Muscle of leg (tissue), 11 donors: ENCODE measurements around the gene TBC1D22A. TPM values are rescaled to one million over a fixed set of nuclear protein-coding genes. Genes with fewer than 3 reads are reported as not detected.

Source experiments
- DNase-seq: peaks from one replicate; pipeline ENCODE4 v3.0.0; 2013
- H3K27ac ChIP-seq: one replicate; pipeline ENCODE4 v1.5.1; 2013; ENCODE audit warnings: mild to moderate bottlenecking, low read length, control low read depth
- H3K27me3 ChIP-seq: one replicate; pipeline ENCODE4 v1.6.1; 2013; ENCODE audit warnings: low read length; ENCODE audit not compliant: control insufficient read depth, insufficient read depth
- H3K36me3 ChIP-seq: one replicate; pipeline ENCODE4 v1.6.1; 2013; ENCODE audit warnings: low read length; ENCODE audit not compliant: control insufficient read depth, insufficient read depth
- H3K4me1 ChIP-seq: one replicate; pipeline ENCODE4 v1.6.1; 2013; ENCODE audit warnings: low read length; ENCODE audit not compliant: control insufficient read depth, insufficient read depth
- H3K4me3 ChIP-seq: one replicate; pipeline ENCODE4 v1.5.1; 2013; ENCODE audit warnings: low read length, control low read depth
- H3K9me3 ChIP-seq: replicated peaks from 2 replicates; pipeline ENCODE4 v1.6.1; 2013; ENCODE audit warnings: low read depth, low read length; ENCODE audit not compliant: control insufficient read depth
- WGBS: methylation state at CpG from one replicate; pipeline ENCODE4 v1.1.5; 2013; ENCODE audit warnings: missing lambda C conversion rate; ENCODE audit not compliant: insufficient coverage; 5-methylcytosine and 5-hydroxymethylcytosine counted together
- polyA plus RNA-seq, 8 donors: library from polyadenylated mRNA; unstranded; fragments of 120-200 nt; gene quantifications; one replicate each; pipeline versions ENCODE4 v1.2.1 to v1.2.3, GENCODE V29; 2013; ENCODE audit warnings: inconsistent platforms in 1 of 8, low replicate concordance in 1 of 8; ENCODE audit not compliant: insufficient read length in 8 of 8, insufficient read depth in 1 of 8
- total RNA-seq: library from RNA; stranded (reverse); fragments of 120-200 nt; gene quantifications from one replicate; pipeline ENCODE4 v1.2.4, GENCODE V29; 2013

TBC1D22A gene
- total and polyA plus RNA-seq, 9 donors: 8.0 to 16.9 (median 15.6) TPM

GRCh38 chr22:47086596-47087248, 324.3 kb downstream of the TBC1D22A start:
- DNase-seq: no peak
- 88% methylated on average over 8 of the region's 17 CpGs for WGBS

DNA sequence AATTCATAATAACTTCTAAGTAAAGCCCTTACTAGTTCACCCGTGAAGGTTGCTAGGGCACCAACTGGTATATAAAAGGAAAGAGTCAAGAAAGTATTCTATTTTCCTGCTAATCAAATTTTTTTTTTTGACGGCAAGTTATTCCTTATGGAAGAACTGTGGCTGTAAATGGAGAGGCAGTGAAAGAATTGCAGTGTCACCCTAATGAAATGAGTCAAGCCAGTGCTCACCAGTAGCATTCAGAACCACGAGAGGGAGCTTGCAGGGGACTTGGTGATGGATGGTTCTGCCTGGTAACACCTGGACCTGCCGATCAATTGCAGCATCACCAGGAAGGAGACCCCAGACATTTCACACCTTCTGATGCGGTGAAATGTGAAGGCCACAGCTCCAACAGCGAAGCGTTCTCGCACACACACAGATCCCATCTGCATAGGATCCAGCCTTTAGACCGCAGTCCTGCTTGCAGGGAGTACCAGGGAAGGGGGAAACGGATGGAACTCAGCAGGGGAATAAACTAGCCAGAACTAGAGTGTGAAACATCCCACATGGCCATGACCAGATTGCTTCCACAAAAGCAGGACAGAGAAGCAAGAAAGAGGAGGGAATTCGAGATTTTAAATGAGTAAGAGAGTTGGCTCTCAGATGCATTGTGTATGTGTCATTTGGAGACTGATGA, 326.2 kb downstream of the TBC1D22A start:
- DNase-seq: no peak
- Histone ChIP-seq H3K36me3 (no peaks in the 10 kb centered on the region), H3K27ac (no peak overlapping the region), H3K9me3 (peaks cover 11% of the 10 kb centered on the region), H3K27me3 (no peaks in the 10 kb centered on the region), H3K4me1 (no peaks in the 10 kb centered on the region), H3K4me3 (no peak overlapping the region)
- WGBS: 27% methylated on average over 4 of the region's 11 CpGs

More at GRCh38 chr22:47086596-47087248, 324.3 kb downstream of the TBC1D22A start:
- peaks cover 11% of the 10 kb centered on the region for H3K9me3 ChIP-seq
- H3K4me1 ChIP-seq: no peaks in the 10 kb centered on the region
- no peaks in the 10 kb centered on the region for H3K27me3 ChIP-seq
- H3K27ac ChIP-seq: no peak overlapping the region
- no peak overlapping the region for H3K4me3 ChIP-seq
- no peaks in the 10 kb centered on the region for H3K36me3 ChIP-seq

DNA sequence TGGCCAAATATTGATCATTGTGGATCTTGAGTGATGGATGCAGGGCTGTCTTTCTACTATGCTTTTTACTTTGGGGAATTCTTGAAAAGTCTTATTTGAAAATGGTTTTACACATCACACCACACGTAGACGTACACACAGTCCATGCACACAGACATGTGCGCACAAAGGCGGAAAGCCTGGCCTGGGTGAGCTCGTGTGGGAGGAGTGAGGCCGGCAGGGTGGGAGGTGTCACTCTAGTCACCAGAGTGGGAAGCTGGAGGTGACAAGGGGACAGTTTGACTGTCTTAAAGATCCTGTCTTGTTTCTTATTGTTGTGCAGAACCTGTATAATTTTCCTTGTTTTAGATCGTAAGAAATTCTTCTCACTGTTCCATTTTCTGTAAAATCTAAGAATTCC, 326.9 kb downstream of the TBC1D22A start:
- no peaks in the 10 kb centered on the region for H3K36me3 ChIP-seq
- H3K27me3 ChIP-seq: no peaks in the 10 kb centered on the region
- H3K9me3 ChIP-seq: peaks cover 11% of the 10 kb centered on the region
- H3K4me1 ChIP-seq: no peaks in the 10 kb centered on the region
- H3K27ac ChIP-seq: no peak overlapping the region
- no peak for DNase-seq
- no peak overlapping the region for H3K4me3 ChIP-seq
- no CpG with 5 or more reads among the region's 7 CpGs for WGBS

- Histone ChIP-seq H3K4me3 (no peak overlapping the region), H3K36me3 (no peaks in the 10 kb centered on the region), H3K9me3 (peaks cover 11% of the 10 kb centered on the region), H3K27me3 (no peaks in the 10 kb centered on the region), H3K27ac (no peak overlapping the region), H3K4me1 (no peaks in the 10 kb centered on the region)
- WGBS: 66% methylated on average over 10 of the region's 21 CpGs
- DNase-seq: no peak
These were observed 327.5 kb downstream of the TBC1D22A start for GRCh38 chr22:47089796-47090460.

- Histone ChIP-seq H3K4me3 (peak overlapping the region; percentile 25), H3K4me1 (no peaks in the 10 kb centered on the region)
- 4% methylated on average over 27 of the region's 29 CpGs for WGBS
These were observed 328.3 kb downstream of the TBC1D22A start for GRCh38 chr22:47090591-47091245.

DNA sequence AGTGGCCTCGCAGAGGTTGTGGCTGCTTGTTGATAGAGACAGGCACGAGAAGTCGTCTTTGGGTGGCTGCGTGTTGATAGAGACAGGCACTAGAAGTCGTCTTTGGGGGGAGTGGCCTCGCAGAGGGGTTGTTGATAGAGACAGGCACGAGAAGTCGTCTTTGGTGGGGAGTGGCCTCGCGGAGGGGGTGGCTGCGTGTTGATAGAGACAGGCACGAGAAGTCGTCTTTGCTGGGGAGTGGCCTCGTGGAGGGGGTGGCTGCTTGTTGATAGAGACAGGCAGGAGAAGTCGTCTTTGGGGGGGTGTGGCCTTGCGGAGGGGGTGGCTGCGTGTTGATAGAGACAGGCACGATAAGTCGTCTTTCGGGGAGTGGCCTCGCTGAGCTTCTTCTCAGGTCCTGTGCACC, 328.8 kb downstream of the TBC1D22A start:
- Histone ChIP-seq H3K27me3 (no peaks in the 10 kb centered on the region), H3K4me1 (no peaks in the 10 kb centered on the region), H3K4me3 (peak overlapping the region; percentile 25), H3K27ac (no peak overlapping the region), H3K36me3 (no peaks in the 10 kb centered on the region), H3K9me3 (peaks cover 11% of the 10 kb centered on the region)
- DNase-seq: no peak
- 10% methylated on average over 21 of the region's 21 CpGs for WGBS

More at GRCh38 chr22:47090591-47091245, 328.3 kb downstream of the TBC1D22A start:
- Histone ChIP-seq H3K9me3 (peaks cover 11% of the 10 kb centered on the region), H3K27ac (no peak overlapping the region), H3K36me3 (no peaks in the 10 kb centered on the region), H3K27me3 (no peaks in the 10 kb centered on the region)
- peak; percentile 32 for DNase-seq

- Histone ChIP-seq H3K4me1 (no peaks in the 10 kb centered on the region), H3K27me3 (no peaks in the 10 kb centered on the region), H3K4me3 (no peak overlapping the region), H3K36me3 (no peaks in the 10 kb centered on the region), H3K27ac (no peak overlapping the region), H3K9me3 (peaks cover 11% of the 10 kb centered on the region)
- no peak for DNase-seq
- WGBS: 89% methylated on average over 12 of the region's 16 CpGs
These were observed 329.7 kb downstream of the TBC1D22A start for GRCh38 chr22:47091921-47092700.

- no peaks in the 10 kb centered on the region for H3K36me3 ChIP-seq
- peaks cover 11% of the 10 kb centered on the region for H3K9me3 ChIP-seq
- H3K27ac ChIP-seq: no peak overlapping the region
- no peak for DNase-seq
- no peaks in the 10 kb centered on the region for H3K4me1 ChIP-seq
- no peaks in the 10 kb centered on the region for H3K27me3 ChIP-seq
- 74% methylated on average over 6 of the region's 9 CpGs for WGBS
- H3K4me3 ChIP-seq: no peak overlapping the region
These were observed 330.5 kb downstream of the TBC1D22A start for GRCh38 chr22:47092896-47093311.

DNA sequence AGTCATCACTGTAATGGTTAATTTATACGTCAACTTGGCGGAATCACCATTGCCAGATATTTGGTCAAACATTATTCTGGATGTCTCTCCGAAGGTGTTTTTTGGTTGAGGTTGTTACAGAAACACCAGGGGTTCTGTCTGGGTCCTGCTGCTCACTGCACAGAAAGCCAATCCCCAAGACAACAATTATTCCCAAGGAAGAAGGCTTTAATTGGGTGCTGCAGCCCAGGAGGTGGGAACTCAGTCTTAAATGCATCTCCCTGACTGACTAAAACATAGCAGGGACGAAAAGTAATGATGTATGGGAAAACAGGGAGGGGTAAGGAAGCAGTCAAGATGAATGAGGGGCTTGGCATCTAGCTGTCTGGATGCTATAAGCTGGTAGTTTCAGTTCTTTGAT, 331.3 kb downstream of the TBC1D22A start:
- H3K9me3 ChIP-seq: peaks cover 11% of the 10 kb centered on the region
- no peaks in the 10 kb centered on the region for H3K4me1 ChIP-seq
- H3K27me3 ChIP-seq: no peaks in the 10 kb centered on the region
- H3K36me3 ChIP-seq: no peaks in the 10 kb centered on the region
- WGBS: 57% methylated on average over 1 of the region's 4 CpGs
- H3K27ac ChIP-seq: no peak overlapping the region
- H3K4me3 ChIP-seq: no peak overlapping the region
- no peak for DNase-seq
